A549 (cell line): ENCODE results near the gene SLC10A3. TPM values are rescaled to one million over a fixed set of nuclear protein-coding genes. Genes with fewer than 3 reads are reported as not detected.
A peak's percentile ranks its signal among the peaks of the same experiment; 100 is the strongest.

Experiments
- ATAC-seq, 2 experiments: fragments of 200-7000 bp in 1 of 2; fragments of >200 bp in 1 of 2; cut with Nextera tagmentation in 1 of 2; cut with Tn5 transposase in 1 of 2; 3 replicates each; pipeline versions ENCODE4 v1.8.0 to v1.9.1; 2018 to 2020; ENCODE audit warnings: mild to moderate bottlenecking in 1 of 2, moderate library complexity in 1 of 2
- CTCF ChIA-PET: fragments of 300-600 bp; sonication (Branson Sonifier 250); formaldehyde crosslinking; extraction: SDS; loops from one replicate; lab custom pipeline; 2021; ENCODE audit warnings: antibody characterized with exemption, inconsistent platforms; lab: Yijun Ruan, JAX
- POLR2A ChIA-PET: fragments of 350-600 bp; formaldehyde crosslinking; extraction: SDS; loops from one replicate; lab custom pipeline; 2021; ENCODE audit warnings: antibody characterized with exemption, inconsistent platforms; lab: Yijun Ruan, JAX
- DNase-seq, 2 experiments: peaks; one replicate each; pipeline versions ENCODE4 v3.0.0 to v3.0.0-alpha.2; 2011 to 2016; ENCODE audit warnings: low read depth in 1 of 2, low spot score in 1 of 2
- FAIRE-seq: peaks from 2 replicates; lab custom pipeline; 2011; peaks lifted over from hg19 to GRCh38; lab: Jason Lieb, UNC
- H3K27ac ChIP-seq, 2 experiments: fragments of >200 bp; sonication (Bioruptor Twin); formaldehyde crosslinking; 3 replicates each; pipeline ENCODE4 v1.5.1; 2016 to 2017
- H3K4me1 ChIP-seq: fragments of >200 bp; sonication (Bioruptor Twin); formaldehyde crosslinking; 3 replicates; pipeline ENCODE4 v1.6.1; 2016
- H3K4me2 ChIP-seq: fragments of >200 bp; sonication (Bioruptor Twin); formaldehyde crosslinking; 3 replicates; pipeline ENCODE4 v1.6.1; 2016
- H3K4me3 ChIP-seq: fragments of >200 bp; sonication (Bioruptor Twin); formaldehyde crosslinking; 3 replicates; pipeline ENCODE4 v1.5.1; 2016
- H3K9me3 ChIP-seq: fragments of >200 bp; sonication (Bioruptor Twin); formaldehyde crosslinking; 3 replicates; pipeline ENCODE4 v1.6.1; 2016
- CBX8 ChIP-seq: fragments of 200-600 bp; sonication (generic); IDR thresholded peaks from 2 replicates; pipeline ENCODE4 v1.6.1; 2016
- CHD2 ChIP-seq: fragments of 150-350 bp; IDR thresholded peaks from 2 replicates; pipeline ENCODE4 v1.6.1; 2014; ENCODE audit warnings: low read length; ENCODE audit not compliant: partially characterized antibody
- CTCF ChIP-seq: fragments of >200 bp; sonication (Bioruptor Twin); formaldehyde crosslinking; IDR thresholded peaks from 3 replicates; pipeline ENCODE4 v1.5.1; 2016
- EHF ChIP-seq: fragments of 250-450 bp; sonication (Bioruptor Pico); IDR thresholded peaks from 2 replicates; pipeline ENCODE4 v1.5.0; 2020; ENCODE audit warnings: mild to moderate bottlenecking
- ESRRA ChIP-seq: fragments of 150-350 bp; IDR thresholded peaks from 2 replicates; pipeline ENCODE4 v1.6.1; 2014; ENCODE audit warnings: mild to moderate bottlenecking, low read length, borderline replicate concordance
- FOSB ChIP-seq: fragments of 250-450 bp; sonication (Bioruptor Pico); IDR thresholded peaks from 2 replicates; pipeline ENCODE4 v1.5.0; 2020; ENCODE audit warnings: mild to moderate bottlenecking, moderate library complexity
- FOXS1 ChIP-seq: fragments of 250-450 bp; sonication (Bioruptor Pico); IDR thresholded peaks from 2 replicates; pipeline ENCODE4 v1.5.0; 2020; ENCODE audit warnings: mild to moderate bottlenecking, moderate library complexity
- GATA3 ChIP-seq: IDR thresholded peaks from 2 replicates; pipeline ENCODE4 v1.6.1; 2012; ENCODE audit warnings: borderline replicate concordance
- HDAC2 ChIP-seq: fragments of 200-600 bp; sonication (generic); IDR thresholded peaks from 2 replicates; pipeline ENCODE4 v1.6.1; 2016
- HEYL ChIP-seq: fragments of 250-450 bp; sonication (Bioruptor Pico); IDR thresholded peaks from 2 replicates; pipeline ENCODE4 v1.8.0; 2021; ENCODE audit warnings: mild to moderate bottlenecking, moderate library complexity
- HOXA7 ChIP-seq: fragments of 250-450 bp; sonication (Bioruptor Pico); IDR thresholded peaks from 2 replicates; pipeline ENCODE4 v1.5.0; 2020; ENCODE audit warnings: mild to moderate bottlenecking, moderate library complexity
- JUNB ChIP-seq: fragments of >200 bp; sonication (Bioruptor Twin); formaldehyde crosslinking; IDR thresholded peaks from 2 replicates; pipeline ENCODE4 v1.6.1; 2016
- MAZ ChIP-seq: fragments of 150-350 bp; IDR thresholded peaks from 2 replicates; pipeline ENCODE4 v1.6.1; 2014; ENCODE audit warnings: antibody characterized with exemption, low read depth, low read length, borderline replicate concordance
- NPAS2 ChIP-seq: fragments of 250-450 bp; sonication (Bioruptor Pico); IDR thresholded peaks from 2 replicates; pipeline ENCODE4 v1.8.0; 2022; ENCODE audit warnings: mild to moderate bottlenecking, moderate library complexity, borderline replicate concordance
- NR3C1 ChIP-seq: fragments of >200 bp; sonication (Bioruptor Twin); formaldehyde crosslinking; IDR thresholded peaks from 3 replicates; pipeline ENCODE4 v1.6.1; 2017
- PHF8 ChIP-seq: fragments of 200-600 bp; sonication (generic); IDR thresholded peaks from 2 replicates; pipeline ENCODE4 v1.6.1; 2016; ENCODE audit warnings: low read depth, mild to moderate bottlenecking, antibody characterized with exemption, moderate library complexity, borderline replicate concordance
- POLR2A ChIP-seq: IDR thresholded peaks from 2 replicates; pipeline ENCODE4 v1.6.1; 2012; ENCODE audit warnings: mild to moderate bottlenecking, low read length
- RARB ChIP-seq: fragments of 250-450 bp; sonication (Bioruptor Pico); IDR thresholded peaks from 2 replicates; pipeline ENCODE4 v1.8.0; 2021; ENCODE audit warnings: mild to moderate bottlenecking, moderate library complexity
- REST ChIP-seq: fragments of 200-600 bp; sonication (generic); IDR thresholded peaks from 2 replicates; pipeline ENCODE4 v1.6.1; 2016; ENCODE audit warnings: antibody characterized with exemption, mild to moderate bottlenecking, moderate library complexity
- RFX5 ChIP-seq: fragments of 450-650 bp; IDR thresholded peaks from 2 replicates; pipeline ENCODE4 v1.7.1; 2014; ENCODE audit warnings: antibody characterized with exemption, mild to moderate bottlenecking, moderate library complexity
- SMC3 ChIP-seq: fragments of >200 bp; sonication (Bioruptor Twin); formaldehyde crosslinking; IDR thresholded peaks from 3 replicates; pipeline ENCODE4 v1.6.1; 2018; ENCODE audit warnings: inconsistent platforms
- SREBF2 ChIP-seq: fragments of 450-650 bp; IDR thresholded peaks from 2 replicates; pipeline ENCODE4 v1.6.1; 2014; ENCODE audit warnings: mild to moderate bottlenecking, moderate library complexity
- ZC3H11A ChIP-seq: fragments of 450-650 bp; IDR thresholded peaks from 2 replicates; pipeline ENCODE4 v1.6.1; 2014; ENCODE audit warnings: antibody characterized with exemption, mild to moderate bottlenecking
- ZSCAN20 ChIP-seq: fragments of 250-450 bp; sonication (Bioruptor Pico); IDR thresholded peaks from 2 replicates; pipeline ENCODE4 v1.8.0; 2022; ENCODE audit warnings: mild to moderate bottlenecking, moderate library complexity
- WGBS: methylation state at CpG from one replicate; pipeline ENCODE4 v1.1.6; 2017; ENCODE audit errors: missing lambda C conversion rate; 5-methylcytosine and 5-hydroxymethylcytosine counted together
- polyA plus RNA-seq, 4 experiments: library from polyadenylated mRNA; depleted of rRNA in 3 of 4; stranded (reverse); fragments of >200 nt; fragmentation: RNase III in 1 of 4; extraction: RNeasy Plus Mini Kit Qiagen cat#74134 plus additional on column Dnase treatment in 1 of 4; gene quantifications; 2 replicates in 3 of 4; 3 replicates in 1 of 4; pipeline ENCODE4 v1.2.3, GENCODE V29; 2011 to 2017
- TF ChIP-seq, protein P1 (sequence below): fragments of 450-650 bp; IDR thresholded peaks from 2 replicates; pipeline ENCODE4 v1.6.1; 2014; ENCODE audit warnings: antibody characterized with exemption
- TF ChIP-seq, protein P2 (sequence below): fragments of 250-450 bp; sonication (Bioruptor Pico); IDR thresholded peaks from 2 replicates; pipeline ENCODE4 v1.5.0; 2021; ENCODE audit warnings: mild to moderate bottlenecking, moderate library complexity, borderline replicate concordance
- TF ChIP-seq, protein P3 (sequence below): IDR thresholded peaks from 2 replicates; pipeline ENCODE4 v1.6.1; 2012

The SLC10A3 gene
- polyA plus RNA-seq, 2 of the 4 experiments (the other 2 are of a cell fraction): 9.0 to 21.7 TPM

GRCh38 chrX:154460326-154460725, 30.1 kb downstream of the SLC10A3 start:
- 97% methylated on average over 6 of the region's 26 CpGs for WGBS
- ChIA-PET CTCF (interaction anchor here (0.6 to 1.1 kb wide), 2 partner anchors 67 to 85 kb away, joined by 3 read pairs; no protein-coding TSS in a partner anchor), POLR2A (no interaction called here)
- Histone ChIP-seq H3K4me2 (no peak overlapping the region), H3K27ac (no peak overlapping the region), H3K4me1 (peaks cover 11% of the 10 kb centered on the region), H3K4me3 (no peak overlapping the region), H3K9me3 (no peaks in the 10 kb centered on the region)
- FAIRE-seq (no peak), DNase-seq (no peak), ATAC-seq (peak in 1 of 2 experiments; percentile 13; a peak in 2 of 6 replicates)
- TF ChIP-seq GATA3 (no peak), SMC3 (no peak), HDAC2 (no peak), PHF8 (no peak), FOXS1 (CRISPR knock-in tag) (no peak), POLR2A (no peak), FOSB (CRISPR knock-in tag) (no peak), SREBF2 (no peak), EHF (no peak), HEYL (CRISPR knock-in tag) (no peak), RARB (CRISPR knock-in tag) (no peak), ZC3H11A (no peak), JUNB (no peak), CTCF (no peak), CBX8 (no peak), HOXA7 (CRISPR knock-in tag) (no peak), CHD2 (no peak)
- TF ChIP-seq, protein P1, sequence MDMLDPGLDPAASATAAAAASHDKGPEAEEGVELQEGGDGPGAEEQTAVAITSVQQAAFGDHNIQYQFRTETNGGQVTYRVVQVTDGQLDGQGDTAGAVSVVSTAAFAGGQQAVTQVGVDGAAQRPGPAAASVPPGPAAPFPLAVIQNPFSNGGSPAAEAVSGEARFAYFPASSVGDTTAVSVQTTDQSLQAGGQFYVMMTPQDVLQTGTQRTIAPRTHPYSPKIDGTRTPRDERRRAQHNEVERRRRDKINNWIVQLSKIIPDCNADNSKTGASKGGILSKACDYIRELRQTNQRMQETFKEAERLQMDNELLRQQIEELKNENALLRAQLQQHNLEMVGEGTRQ: no peak
- TF ChIP-seq, protein P2, sequence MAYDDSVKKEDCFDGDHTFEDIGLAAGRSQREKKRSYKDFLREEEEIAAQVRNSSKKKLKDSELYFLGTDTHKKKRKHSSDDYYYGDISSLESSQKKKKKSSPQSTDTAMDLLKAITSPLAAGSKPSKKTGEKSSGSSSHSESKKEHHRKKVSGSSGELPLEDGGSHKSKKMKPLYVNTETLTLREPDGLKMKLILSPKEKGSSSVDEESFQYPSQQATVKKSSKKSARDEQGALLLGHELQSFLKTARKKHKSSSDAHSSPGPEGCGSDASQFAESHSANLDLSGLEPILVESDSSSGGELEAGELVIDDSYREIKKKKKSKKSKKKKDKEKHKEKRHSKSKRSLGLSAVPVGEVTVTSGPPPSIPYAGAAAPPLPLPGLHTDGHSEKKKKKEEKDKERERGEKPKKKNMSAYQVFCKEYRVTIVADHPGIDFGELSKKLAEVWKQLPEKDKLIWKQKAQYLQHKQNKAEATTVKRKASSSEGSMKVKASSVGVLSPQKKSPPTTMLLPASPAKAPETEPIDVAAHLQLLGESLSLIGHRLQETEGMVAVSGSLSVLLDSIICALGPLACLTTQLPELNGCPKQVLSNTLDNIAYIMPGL (CRISPR knock-in tag): no peak
- TF ChIP-seq, protein P3, sequence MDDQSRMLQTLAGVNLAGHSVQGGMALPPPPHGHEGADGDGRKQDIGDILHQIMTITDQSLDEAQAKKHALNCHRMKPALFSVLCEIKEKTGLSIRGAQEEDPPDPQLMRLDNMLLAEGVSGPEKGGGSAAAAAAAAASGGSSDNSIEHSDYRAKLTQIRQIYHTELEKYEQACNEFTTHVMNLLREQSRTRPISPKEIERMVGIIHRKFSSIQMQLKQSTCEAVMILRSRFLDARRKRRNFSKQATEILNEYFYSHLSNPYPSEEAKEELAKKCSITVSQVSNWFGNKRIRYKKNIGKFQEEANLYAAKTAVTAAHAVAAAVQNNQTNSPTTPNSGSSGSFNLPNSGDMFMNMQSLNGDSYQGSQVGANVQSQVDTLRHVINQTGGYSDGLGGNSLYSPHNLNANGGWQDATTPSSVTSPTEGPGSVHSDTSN: no peak

DNA sequence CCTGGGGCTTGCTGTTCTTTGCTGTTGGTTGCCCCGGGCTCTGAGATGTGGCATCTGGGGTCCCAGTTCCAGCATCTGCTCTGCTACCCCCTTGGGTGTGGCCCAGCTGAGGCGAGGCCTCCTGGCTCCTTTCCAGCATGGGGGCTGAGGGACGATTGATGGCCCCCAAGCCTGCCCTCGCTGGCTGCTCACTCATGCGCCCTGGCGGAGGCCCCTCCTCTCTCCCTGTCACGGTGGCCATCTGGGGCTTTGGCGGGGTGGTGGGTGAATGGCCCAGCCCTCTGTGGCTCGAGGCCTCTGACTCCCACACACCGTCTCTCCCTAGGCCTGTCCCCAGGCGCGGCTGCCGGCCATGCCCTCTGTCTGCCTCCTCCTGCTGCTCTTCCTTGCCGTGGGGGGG, 30.6 kb downstream of the SLC10A3 start:
- Histone ChIP-seq H3K4me3 (no peak overlapping the region), H3K9me3 (no peaks in the 10 kb centered on the region), H3K27ac (no peak overlapping the region), H3K4me2 (no peak overlapping the region), H3K4me1 (peaks cover 11% of the 10 kb centered on the region)
- ChIA-PET POLR2A (interaction anchor here (1.4 kb wide), 1 partner anchor 19 kb away, joined by 4 read pairs; the partner anchor contains the start of gene LAGE3), CTCF (interaction anchor here (1.1 kb wide), 1 partner anchor 68 kb away, joined by 3 read pairs; no protein-coding TSS in a partner anchor)
- FAIRE-seq (no peak), ATAC-seq (0 out of 6 replicates have a peak, but pooled peaks of 1 of the 2 experiments have one; percentile 3), DNase-seq (no peak)
- WGBS: 80% methylated on average over 4 of the region's 14 CpGs
- TF ChIP-seq NPAS2: no peak
- TF ChIP-seq, protein P2 (CRISPR knock-in tag): no peak
- TF ChIP-seq NR3C1: no peak
- no peak for TF ChIP-seq REST
- no peak for TF ChIP-seq JUNB
- TF ChIP-seq ESRRA: no peak
- no peak for TF ChIP-seq ZSCAN20
- no peak for TF ChIP-seq MAZ
- TF ChIP-seq, protein P1: no peak
- no peak for TF ChIP-seq RFX5
